ENCODE measurements around the gene DLGAP4.

The DLGAP4 gene

GRCh38 chr20:36432096-36432495, 126.0 kb downstream of the DLGAP4 start:
- DNase-seq (ENCODE audit: low read depth) = no peak
- H3K4me3 ChIP-seq (ENCODE audit: low read depth, low read length) = no peak overlapping the region
- no peak for TF ChIP-seq CTCF (IDR thresholded peaks at IDR 0.05; ENCODE audit: insufficient read depth, low read depth, low read length, missing control alignments)

DNA sequence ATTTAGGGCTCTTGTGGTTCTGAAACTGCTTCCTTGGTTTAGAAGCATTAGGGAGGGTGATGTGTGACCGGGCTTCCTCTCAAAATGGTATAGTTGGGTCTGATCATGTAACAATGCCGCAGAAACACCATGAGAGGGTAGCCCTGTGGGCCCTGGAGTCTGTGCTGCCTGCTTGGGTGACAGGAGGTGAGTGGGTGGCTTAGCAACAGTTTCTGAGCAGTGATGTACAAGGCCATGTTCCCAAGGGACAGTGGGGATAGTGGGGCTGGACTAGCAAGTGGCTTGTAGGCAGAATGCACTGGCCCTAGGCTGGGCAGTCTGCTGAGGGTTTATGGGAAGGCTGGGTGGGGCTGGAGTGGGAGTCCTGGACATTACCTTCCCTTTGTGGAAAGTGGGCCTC, 128.2 kb downstream of the DLGAP4 start:
- no peak for DNase-seq (ENCODE audit: low read depth)
- TF ChIP-seq CTCF (IDR thresholded peaks at IDR 0.05; ENCODE audit: insufficient read depth, low read depth, low read length, missing control alignments) = no peak
- H3K4me3 ChIP-seq (ENCODE audit: low read depth, low read length) = no peak overlapping the region

- no peak for DNase-seq (ENCODE audit: low read depth)
- H3K4me3 ChIP-seq (ENCODE audit: low read depth, low read length) = no peak overlapping the region
- TF ChIP-seq CTCF (IDR thresholded peaks at IDR 0.05; ENCODE audit: insufficient read depth, low read depth, low read length, missing control alignments) = no peak
Observed at GRCh38 chr20:36435124-36435523, 129.0 kb downstream of the DLGAP4 start.

DNA sequence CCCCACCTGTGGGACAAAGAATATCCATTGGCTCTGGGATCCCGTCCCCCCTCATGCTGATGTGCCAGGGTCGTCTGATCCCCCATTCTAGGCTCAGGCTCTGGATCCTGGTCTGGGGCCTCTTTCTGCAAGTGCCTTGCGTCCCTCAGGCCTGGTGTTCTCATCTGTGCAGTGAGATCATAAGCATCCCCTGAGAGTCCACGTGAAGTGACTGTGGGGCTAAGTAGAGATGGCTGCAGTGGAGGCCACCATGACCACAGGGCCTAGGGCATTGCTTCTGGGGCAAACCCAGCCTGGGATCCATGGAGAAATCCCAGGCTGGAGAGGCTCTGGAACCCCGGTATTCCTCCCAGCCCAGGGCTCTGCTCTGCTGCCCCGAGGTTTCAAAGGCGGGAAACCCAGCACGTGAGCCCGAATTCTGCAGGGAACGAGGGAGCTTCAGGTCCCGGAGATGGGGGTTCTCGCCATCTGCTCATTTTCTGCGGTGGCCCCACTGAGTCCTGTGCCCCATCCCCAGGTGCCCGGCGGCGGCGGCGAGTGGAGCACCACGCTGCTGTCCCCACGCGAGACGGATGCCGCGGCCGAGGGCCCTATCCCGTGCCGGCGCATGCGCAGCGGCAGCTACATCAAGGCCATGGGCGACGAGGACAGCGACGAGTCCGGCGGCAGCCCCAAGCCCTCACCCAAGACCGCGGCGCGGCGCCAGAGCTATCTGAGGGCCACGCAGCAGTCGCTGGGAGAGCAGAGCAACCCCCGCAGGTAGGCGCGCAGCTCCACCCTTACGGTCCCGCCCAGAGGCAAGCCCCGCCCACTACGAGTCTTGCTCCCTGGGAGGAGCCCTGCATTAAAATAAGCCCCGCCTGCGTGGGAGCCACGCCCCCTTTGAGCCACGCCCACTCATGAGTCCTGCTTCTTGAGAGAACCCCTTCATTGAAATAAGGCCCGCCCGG, 129.7 kb downstream of the DLGAP4 start:
- no peak overlapping the region for H3K4me3 ChIP-seq (ENCODE audit: low read depth, low read length)

GRCh38 chr20:36439040-36439730, 133.0 kb downstream of the DLGAP4 start:
- peak; percentile 96 for TF ChIP-seq CTCF (IDR thresholded peaks at IDR 0.05; ENCODE audit: insufficient read depth, low read depth, low read length, missing control alignments)
- DNase-seq (ENCODE audit: low read depth) = peak; percentile 64

More for the DNA sequence above, 129.7 kb downstream of the DLGAP4 start:
- DNase-seq (ENCODE audit: low read depth) = peak; percentile 74
- TF ChIP-seq CTCF (IDR thresholded peaks at IDR 0.05; ENCODE audit: insufficient read depth, low read depth, low read length, missing control alignments) = no peak

GRCh38 chr20:36439731-36440072, 133.6 kb downstream of the DLGAP4 start:
- no peak for DNase-seq (ENCODE audit: low read depth)
- no peak for TF ChIP-seq CTCF (IDR thresholded peaks at IDR 0.05; ENCODE audit: insufficient read depth, low read depth, low read length, missing control alignments)
- no peak overlapping the region for H3K4me3 ChIP-seq (ENCODE audit: low read depth, low read length)

More at GRCh38 chr20:36439040-36439730, 133.0 kb downstream of the DLGAP4 start:
- no peak overlapping the region for H3K4me3 ChIP-seq (ENCODE audit: low read depth, low read length)

All from GM12865 (cell line).